ENCODE data around the gene CFAP77. TPM values are rescaled to one million over a fixed set of nuclear protein-coding genes. Genes with fewer than 3 reads are reported as not detected.

Gene CFAP77
- total RNA-seq, 2 experiments from 2014 or later: not detected

- no peak for TF ChIP-seq CTCF (IDR thresholded peaks at IDR 0.05)
- Mint-ChIP-seq H3K27me3 (peaks cover 21% of the 10 kb centered on the region), H3K27ac (no peak overlapping the region), H3K9me3 (no peaks in the 10 kb centered on the region), H3K4me1 (ENCODE audit: low read depth) (no peaks in the 10 kb centered on the region), H3K4me3 (no peak overlapping the region), H3K36me3 (ENCODE audit: low read depth) (no peaks in the 10 kb centered on the region)
- no peak overlapping the region for H3K4me3 ChIP-seq (ENCODE audit: low read length)
- no peak overlapping the region for H3K27ac ChIP-seq (ENCODE audit: low read depth in 1 of 2, low read length in 2 of 2)
- ChIA-PET CTCF (no interaction called here), POLR2A (no interaction called here)
- peaks cover 13 to 16% of the 10 kb centered on the region in 2 experiments for H3K27me3 ChIP-seq (ENCODE audit: control insufficient read depth in 1 of 2, insufficient read depth in 2 of 2, low read length in 2 of 2)
- H3K36me3 ChIP-seq (ENCODE audit: insufficient read depth, low read length): no peaks in the 10 kb centered on the region
- no peaks in the 10 kb centered on the region for H3K9me3 ChIP-seq (ENCODE audit: control insufficient read depth in 1 of 2, insufficient read depth in 1 of 2, low read length in 2 of 2)
- no peak for DNase-seq
- intact Hi-C loops (cut with DNase I, micrococcal nuclease): no loop called here
- H3K4me1 ChIP-seq (ENCODE audit: insufficient read depth, low read length): peaks cover 4% of the 10 kb centered on the region
- no peak for ATAC-seq (ENCODE audit: poor library complexity)
Observed at GRCh38 chr9:132545578-132545977, 135.6 kb downstream of the CFAP77 start.

GRCh38 chr9:132546148-132547051 is 136.4 kb downstream of the CFAP77 start:
- H3K27ac Mint-ChIP-seq: no peak overlapping the region
- no peaks in the 10 kb centered on the region for H3K9me3 Mint-ChIP-seq
- H3K27ac ChIP-seq (ENCODE audit: low read depth in 1 of 2, low read length in 2 of 2): no peak overlapping the region
- ATAC-seq (ENCODE audit: poor library complexity) (no peak), DNase-seq (no peak)
- no peak overlapping the region for H3K4me3 ChIP-seq (ENCODE audit: low read length)
- intact Hi-C loops (cut with DNase I, micrococcal nuclease): no loop called here
- H3K4me1 ChIP-seq (ENCODE audit: insufficient read depth, low read length): peaks cover 4% of the 10 kb centered on the region
- H3K27me3 Mint-ChIP-seq: peaks cover 21% of the 10 kb centered on the region
- ChIA-PET POLR2A (no interaction called here), CTCF (no interaction called here)
- no peaks in the 10 kb centered on the region for H3K9me3 ChIP-seq (ENCODE audit: control insufficient read depth in 1 of 2, insufficient read depth in 1 of 2, low read length in 2 of 2)
- no peak for TF ChIP-seq CTCF (IDR thresholded peaks at IDR 0.05)
- no peaks in the 10 kb centered on the region for H3K4me1 Mint-ChIP-seq (ENCODE audit: low read depth)
- H3K27me3 ChIP-seq (ENCODE audit: control insufficient read depth in 1 of 2, insufficient read depth in 2 of 2, low read length in 2 of 2): peaks cover 13 to 16% of the 10 kb centered on the region in 2 experiments
- H3K36me3 ChIP-seq (ENCODE audit: insufficient read depth, low read length): no peaks in the 10 kb centered on the region
- no peak overlapping the region for H3K4me3 Mint-ChIP-seq
- H3K36me3 Mint-ChIP-seq (ENCODE audit: low read depth): no peaks in the 10 kb centered on the region

- ChIA-PET POLR2A (no interaction called here), CTCF (no interaction called here)
- Mint-ChIP-seq H3K4me1 (ENCODE audit: low read depth) (no peaks in the 10 kb centered on the region), H3K27ac (no peak overlapping the region), H3K36me3 (ENCODE audit: low read depth) (no peaks in the 10 kb centered on the region), H3K27me3 (peaks cover 21% of the 10 kb centered on the region), H3K4me3 (no peak overlapping the region), H3K9me3 (no peaks in the 10 kb centered on the region)
- Histone ChIP-seq H3K9me3 (ENCODE audit: control insufficient read depth in 1 of 2, insufficient read depth in 1 of 2, low read length in 2 of 2) (no peaks in the 10 kb centered on the region), H3K4me1 (ENCODE audit: insufficient read depth, low read length) (peaks cover 4% of the 10 kb centered on the region), H3K36me3 (ENCODE audit: insufficient read depth, low read length) (no peaks in the 10 kb centered on the region), H3K27me3 (ENCODE audit: control insufficient read depth in 1 of 2, insufficient read depth in 2 of 2, low read length in 2 of 2) (peaks cover 13 to 16% of the 10 kb centered on the region in 2 experiments), H3K27ac (ENCODE audit: low read depth in 1 of 2, low read length in 2 of 2) (no peak overlapping the region), H3K4me3 (ENCODE audit: low read length) (no peak overlapping the region)
- intact Hi-C loops (cut with DNase I, micrococcal nuclease): no loop called here
- DNase-seq (no peak), ATAC-seq (ENCODE audit: poor library complexity) (no peak)
- TF ChIP-seq CTCF (IDR thresholded peaks at IDR 0.05): no peak
Observed at GRCh38 chr9:132547052-132547431, 137.0 kb downstream of the CFAP77 start.
